HCT116 (cell line): ENCODE results near the gene KCNQ1OT1. TPM values are rescaled to one million over a fixed set of nuclear protein-coding genes. Genes with fewer than 3 reads are reported as not detected.

Experiments
- ATAC-seq: fragments of 200-7000 bp; cut with Tn5 transposase; 2 replicates; pipeline ENCODE4 v1.9.1; 2020; ENCODE audit warnings: mild to moderate bottlenecking, moderate library complexity
- BruUV-seq: library from RNA; stranded (reverse); fragments of 400-500 nt; replicated peaks from 2 replicates; lab custom pipeline; 2021; lab: Mats Ljungman, UMichigan
- CTCF ChIA-PET: fragments of 300-600 bp; sonication (Branson Sonifier 250); formaldehyde crosslinking; loops from one replicate; lab custom pipeline; 2021; ENCODE audit warnings: antibody characterized with exemption; lab: Charles Lee
- POLR2A ChIA-PET: fragments of 300-600, 350-600 bp; sonication (Branson Sonifier 250); formaldehyde crosslinking; loops from one replicate; lab custom pipeline; 2021; ENCODE audit warnings: antibody characterized with exemption; lab: Charles Lee
- RAD21 ChIA-PET, 2 experiments: fragments of 300-600 bp; sonication (Branson Sonifier 250); formaldehyde crosslinking; loops; one replicate each; lab custom pipeline; 2023; ENCODE audit warnings: low total read pairs in 2 of 2; ENCODE audit not compliant: uncharacterized antibody in 2 of 2, unreplicated experiment in 2 of 2, low non-redundant PET in 1 of 2; lab: Charles Lee
- DNase-seq: peaks from one replicate; pipeline ENCODE4 v3.0.0-alpha.2; 2010; ENCODE audit warnings: low read depth, low spot score
- H2AFZ ChIP-seq: fragments of 200-600 bp; shearing (Covaris generic), sonication (generic); 2 replicates; pipeline ENCODE4 v1.6.1; 2017; ENCODE audit warnings: low read depth, mixed run types, mixed read lengths, antibody characterized with exemption, low read length; ENCODE audit not compliant: poor library complexity, severe bottlenecking
- H3K27ac ChIP-seq: 2 replicates; pipeline ENCODE4 v1.5.1; 2012; ENCODE audit warnings: low read depth, low read length
- H3K27me3 ChIP-seq: fragments of 200-600 bp; sonication (generic); 2 replicates; pipeline ENCODE4 v1.6.1; 2016; ENCODE audit warnings: mixed run types, low read length, mixed read lengths; ENCODE audit not compliant: insufficient read depth
- H3K36me3 ChIP-seq, 2 experiments: fragments of 200-500 bp in 1 of 2; fragments of 200-600 bp in 1 of 2; sonication (Bioruptor generic) in 1 of 2; sonication (generic) in 1 of 2; 2 replicates each; pipeline versions ENCODE4 v1.5.1 to v1.6.1; 2014 to 2016; ENCODE audit warnings: low read length in 2 of 2, inconsistent platforms in 1 of 2, mixed read lengths in 1 of 2, mixed run types in 1 of 2; ENCODE audit not compliant: insufficient read depth in 2 of 2, control insufficient read depth in 1 of 2
- H3K4me1 ChIP-seq, 2 experiments: fragments of 200-600 bp in 1 of 2; sonication (generic) in 1 of 2; 2 replicates each; pipeline versions ENCODE4 v1.5.1 to v1.6.1; 2012 to 2017; ENCODE audit warnings: low read length in 2 of 2, inconsistent platforms in 1 of 2, mild to moderate bottlenecking in 1 of 2, mixed read lengths in 1 of 2, mixed run types in 1 of 2, moderate library complexity in 1 of 2; ENCODE audit not compliant: insufficient read depth in 2 of 2, control insufficient read depth in 1 of 2
- H3K4me2 ChIP-seq: fragments of 200-600 bp; sonication (generic); 2 replicates; pipeline ENCODE4 v1.6.1; 2017; ENCODE audit warnings: mixed run types, low read length, mixed read lengths
- H3K4me3 ChIP-seq, 2 experiments: fragments of 200-600 bp in 1 of 2; sonication (generic) in 1 of 2; replicated peaks in 1 of 2; 2 replicates each; pipeline ENCODE4 v1.5.1; 2011 to 2016; ENCODE audit warnings: low read length in 2 of 2, control low read depth in 1 of 2, low read depth in 1 of 2, mild to moderate bottlenecking in 1 of 2, mixed read lengths in 1 of 2, mixed run types in 1 of 2
- H3K79me2 ChIP-seq: fragments of 200-600 bp; sonication (generic); 2 replicates; pipeline ENCODE4 v1.6.1; 2017; ENCODE audit warnings: mild to moderate bottlenecking, mixed run types, low read length, moderate library complexity, mixed read lengths; ENCODE audit not compliant: insufficient read depth
- H3K9ac ChIP-seq: fragments of 200-600 bp; sonication (generic); 2 replicates; pipeline ENCODE4 v1.6.1; 2016; ENCODE audit warnings: low read length, mixed read lengths
- H3K9me2 ChIP-seq: fragments of 200-600 bp; sonication (generic), shearing (Covaris generic); 2 replicates; pipeline ENCODE4 v1.6.1; 2017; ENCODE audit warnings: mixed run types, mild to moderate bottlenecking, moderate library complexity; ENCODE audit not compliant: insufficient read depth
- H3K9me3 ChIP-seq, 2 experiments: fragments of 200-500 bp in 1 of 2; fragments of 200-600 bp in 1 of 2; sonication (Bioruptor generic) in 1 of 2; sonication (generic) in 1 of 2; 2 replicates each; pipeline ENCODE4 v1.6.1; 2014 to 2017; ENCODE audit warnings: low read length in 2 of 2, mixed read lengths in 2 of 2, inconsistent platforms in 1 of 2, low read depth in 1 of 2, mild to moderate bottlenecking in 1 of 2, mixed run types in 1 of 2, moderate library complexity in 1 of 2; ENCODE audit not compliant: control insufficient read depth in 1 of 2, insufficient read depth in 1 of 2
- H4K20me1 ChIP-seq: fragments of 200-600 bp; sonication (generic), shearing (Covaris generic); 2 replicates; pipeline ENCODE4 v1.6.1; 2017; ENCODE audit warnings: mixed run types, mild to moderate bottlenecking, moderate library complexity; ENCODE audit not compliant: insufficient read depth
- CTCF ChIP-seq, 3 experiments: fragments of 200-600 bp in 1 of 3; sonication (generic) in 1 of 3; IDR thresholded peaks in 2 of 3; conservative IDR thresholded peaks in 1 of 3; 2 replicates each; pipeline ENCODE4 v1.5.1; 2012 to 2017; ENCODE audit warnings: low read depth in 2 of 3, low read length in 2 of 3, antibody characterized with exemption in 1 of 3, borderline replicate concordance in 1 of 3, control low read depth in 1 of 3, mild to moderate bottlenecking in 1 of 3, mixed read lengths in 1 of 3, mixed run types in 1 of 3, moderate library complexity in 1 of 3; ENCODE audit not compliant: insufficient read depth in 1 of 3
- EGR1 ChIP-seq: IDR thresholded peaks from 2 replicates; pipeline ENCODE4 v1.6.1; 2012; ENCODE audit warnings: low read depth
- EZH2 ChIP-seq: fragments of 200-600 bp; sonication (generic); IDR thresholded peaks from 2 replicates; pipeline ENCODE4 v1.6.1; 2017; ENCODE audit warnings: antibody characterized with exemption, mixed run types
- EZH2phosphoT487 ChIP-seq: fragments of 200-600 bp; IDR thresholded peaks from 2 replicates; pipeline ENCODE4 v1.6.1; 2018; ENCODE audit warnings: antibody characterized with exemption, borderline replicate concordance
- JUND ChIP-seq: IDR thresholded peaks from 2 replicates; pipeline ENCODE4 v1.6.1; 2012
- MAX ChIP-seq: IDR thresholded peaks from 2 replicates; pipeline ENCODE4 v1.6.1; 2012
- POLR2A ChIP-seq: IDR thresholded peaks from 2 replicates; pipeline ENCODE4 v1.7.0; 2011; ENCODE audit warnings: borderline replicate concordance; ENCODE audit not compliant: insufficient read depth, insufficient read length; ENCODE audit errors: extremely low read depth
- POLR2AphosphoS5 ChIP-seq: IDR thresholded peaks from 2 replicates; pipeline ENCODE4 v1.6.1; 2011; ENCODE audit warnings: mild to moderate bottlenecking, low read depth, low read length, moderate library complexity
- RAD21 ChIP-seq: IDR thresholded peaks from 2 replicates; pipeline ENCODE4 v1.6.1; 2012; ENCODE audit warnings: low read depth, mild to moderate bottlenecking
- REST ChIP-seq: IDR thresholded peaks from 2 replicates; pipeline ENCODE4 v1.6.1; 2012; ENCODE audit warnings: low read depth
- SIN3A ChIP-seq: IDR thresholded peaks from 2 replicates; pipeline ENCODE4 v1.6.1; 2012; ENCODE audit warnings: low read depth
- SRF ChIP-seq: IDR thresholded peaks from 2 replicates; pipeline ENCODE4 v1.6.1; 2012; ENCODE audit warnings: low read depth
- TCF7L2 ChIP-seq: IDR thresholded peaks from 2 replicates; pipeline ENCODE4 v1.7.0; 2011; ENCODE audit warnings: borderline replicate concordance, inconsistent platforms; ENCODE audit not compliant: insufficient read depth, insufficient read length; ENCODE audit errors: extremely low read depth
- YY1 ChIP-seq: IDR thresholded peaks from 2 replicates; pipeline ENCODE4 v1.6.1; 2011; ENCODE audit warnings: low read length, low read depth, moderate library complexity, mild to moderate bottlenecking; ENCODE audit not compliant: insufficient replicate concordance; ENCODE audit errors: extremely low read depth
- ZNF274 ChIP-seq: fragments of 200-500 bp; sonication (Bioruptor generic); IDR thresholded peaks from 2 replicates; pipeline ENCODE4 v1.6.1; 2014; ENCODE audit warnings: mild to moderate bottlenecking, low read depth, low read length, inconsistent platforms
- intact Hi-C: fragments of 100-400 bp; cut with micrococcal nuclease; formaldehyde crosslinking; loops from 2 replicates; pipeline ENCODE4 v1.10.0; 2022
- total RNA-seq: library from RNA; stranded (reverse); gene quantifications from one replicate; pipeline ENCODE4 v1.2.1, GENCODE V29; 2021; ENCODE audit not compliant: unreplicated experiment

The KCNQ1OT1 gene
- total RNA-seq, 1 experiment from 2014 or later = 1.1 TPM

- 0 out of 4 replicates have a peak, but pooled peaks cover 0 to 4% of the 10 kb centered on the region in 2 experiments for H3K4me1 ChIP-seq
- no peak overlapping the region for H3K9ac ChIP-seq
- POLR2A ChIA-PET = no interaction called here
- no peak for TF ChIP-seq SIN3A
- no peak for TF ChIP-seq JUND
- TF ChIP-seq POLR2A = no peak
- no peak for TF ChIP-seq SRF
- no peak for TF ChIP-seq ZNF274
- TF ChIP-seq RAD21 = no peak
- TF ChIP-seq EZH2 = no peak
- BruUV-seq = no TSS peak
- H3K4me2 ChIP-seq = no peak overlapping the region
- no peaks in the 10 kb centered on the region for H3K36me3 ChIP-seq
- no peak overlapping the region for H3K4me3 ChIP-seq
- CTCF ChIA-PET = no interaction called here
- no peaks in the 10 kb centered on the region for H3K9me2 ChIP-seq
- H3K79me2 ChIP-seq = no peaks in the 10 kb centered on the region
- H4K20me1 ChIP-seq = no peaks in the 10 kb centered on the region
- RAD21 ChIA-PET = no interaction called here
- DNase-seq = no peak
- H3K27me3 ChIP-seq = no peaks in the 10 kb centered on the region
- no peaks in the 10 kb centered on the region for H3K9me3 ChIP-seq
- no peak overlapping the region for H3K27ac ChIP-seq
- ATAC-seq = no peak
- no peak overlapping the region for H2AFZ ChIP-seq
- intact Hi-C loops = no loop called here
Observed at GRCh38 chr11:2576111-2576510, 123.7 kb downstream of the KCNQ1OT1 start.

- intact Hi-C loops = no loop called here
- Histone ChIP-seq H3K4me1 (0 out of 4 replicates have a peak, but pooled peaks cover 0 to 4% of the 10 kb centered on the region in 2 experiments), H3K9me2 (no peaks in the 10 kb centered on the region), H3K9ac (no peak overlapping the region), H3K4me2 (no peak overlapping the region), H3K4me3 (no peak overlapping the region), H4K20me1 (no peaks in the 10 kb centered on the region), H3K27me3 (no peaks in the 10 kb centered on the region), H3K79me2 (no peaks in the 10 kb centered on the region), H3K27ac (no peak overlapping the region), H3K9me3 (no peaks in the 10 kb centered on the region), H2AFZ (no peak overlapping the region), H3K36me3 (no peaks in the 10 kb centered on the region)
- DNase-seq = no peak
- ChIA-PET RAD21 (no interaction called here), POLR2A (no interaction called here), CTCF (no interaction called here)
- ATAC-seq = no peak
- no TSS peak for BruUV-seq
- TF ChIP-seq MAX (no peak), EGR1 (no peak), YY1 (no peak), POLR2A (no peak), POLR2AphosphoS5 (no peak), TCF7L2 (no peak), REST (no peak), CTCF (IDR thresholded peaks at IDR 0.05 in 2 of 3, conservative IDR thresholded peaks at IDR 0.05 in 1 of 3; ENCODE audit: borderline replicate concordance in 1 of 3, insufficient read depth in 1 of 3, low read depth in 2 of 3, low read length in 2 of 3) (no peak), EZH2phosphoT487 (no peak)
Observed at GRCh38 chr11:2575591-2576051, 124.2 kb downstream of the KCNQ1OT1 start.
